GM12878 (cell line): ENCODE data around the gene MDC1. TPM values are rescaled to one million over a fixed set of nuclear protein-coding genes. Genes with fewer than 3 reads are reported as not detected.

ENCODE experiments used
- ATAC-seq: fragments of 200-7000 bp; cut with Tn5 transposase; 3 replicates; pipeline ENCODE4 v1.9.1; 2020; ENCODE audit warnings: mild to moderate bottlenecking, moderate library complexity
- BruUV-seq: library from RNA; stranded (reverse); fragments of 400-500 nt; replicated peaks from 2 replicates; lab custom pipeline; 2021; lab: Mats Ljungman, UMichigan
- CTCF ChIA-PET: fragments of 300-600 bp; sonication (Branson Sonifier 250); formaldehyde crosslinking; extraction: SDS; loops from one replicate; lab custom pipeline; 2021; ENCODE audit warnings: inconsistent platforms; lab: Yijun Ruan, JAX
- POLR2A ChIA-PET: fragments of 350-600 bp; formaldehyde crosslinking; extraction: SDS; loops from one replicate; lab custom pipeline; 2021; ENCODE audit warnings: inconsistent platforms; lab: Charles Lee
- RAD21 ChIA-PET: fragments of 300-600 bp; sonication (Branson Sonifier 250); formaldehyde crosslinking; loops from one replicate; lab custom pipeline; 2023; ENCODE audit warnings: antibody characterized with exemption; ENCODE audit not compliant: unreplicated experiment; lab: Charles Lee
- SMC1A ChIA-PET: fragments of 300-600 bp; sonication (Branson Sonifier 250); formaldehyde crosslinking; loops from one replicate; lab custom pipeline; 2023; ENCODE audit not compliant: unreplicated experiment, uncharacterized antibody; lab: Charles Lee
- DNase-seq: peaks from one replicate; pipeline ENCODE4 v3.0.0-alpha.2; 2011; ENCODE audit warnings: low read depth, low spot score
- FAIRE-seq: peaks from 3 replicates; lab custom pipeline; 2011; peaks lifted over from hg19 to GRCh38; lab: Jason Lieb, UNC
- H2AFZ ChIP-seq: 2 replicates; pipeline ENCODE4 v1.6.0; 2011; ENCODE audit warnings: low read depth, low read length, control low read depth; ENCODE audit not compliant: control insufficient read depth
- H3K27ac ChIP-seq: 2 replicates; pipeline ENCODE4 v1.5.1; 2011; ENCODE audit warnings: control low read depth; ENCODE audit not compliant: control insufficient read depth, insufficient read depth
- H3K27me3 ChIP-seq, 2 experiments: replicated peaks in 1 of 2; 2 replicates each; pipeline versions ENCODE4 v1.6.0 to v1.6.1; 2011; ENCODE audit warnings: low read length in 1 of 2; ENCODE audit not compliant: control insufficient read depth in 2 of 2, insufficient read depth in 2 of 2
- H3K36me3 ChIP-seq, 2 experiments: 2 replicates each; pipeline ENCODE4 v1.5.1; 2011; ENCODE audit warnings: low read length in 1 of 2; ENCODE audit not compliant: control insufficient read depth in 2 of 2, insufficient read depth in 2 of 2
- H3K4me1 ChIP-seq: 2 replicates; pipeline ENCODE4 v1.6.1; 2011; ENCODE audit warnings: mild to moderate bottlenecking, low read length, moderate library complexity, mixed read lengths; ENCODE audit not compliant: control insufficient read depth, insufficient read depth
- H3K4me2 ChIP-seq: 2 replicates; pipeline ENCODE4 v1.6.0; 2011; ENCODE audit warnings: control low read depth; ENCODE audit not compliant: control insufficient read depth, insufficient read depth
- H3K4me3 ChIP-seq: fragments of 200-600 bp; sonication (generic); 2 replicates; pipeline ENCODE4 v1.5.1; 2016
- H3K79me2 ChIP-seq: 2 replicates; pipeline ENCODE4 v1.6.0; 2011; ENCODE audit warnings: low read length; ENCODE audit not compliant: control insufficient read depth, insufficient read depth
- H3K9ac ChIP-seq: 2 replicates; pipeline ENCODE4 v1.8.0; 2011; ENCODE audit warnings: low read length, control low read depth, mixed read lengths; ENCODE audit not compliant: control insufficient read depth, insufficient read depth
- H3K9me3 ChIP-seq: replicated peaks from 3 replicates; pipeline ENCODE4 v1.5.1; 2011; ENCODE audit warnings: mild to moderate bottlenecking, low read length; ENCODE audit not compliant: control insufficient read depth, insufficient read depth
- H4K20me1 ChIP-seq: 2 replicates; pipeline ENCODE4 v1.6.0; 2011; ENCODE audit not compliant: control insufficient read depth, insufficient read depth
- CBFB ChIP-seq: IDR thresholded peaks from 2 replicates; pipeline ENCODE4 v1.6.1; 2016; ENCODE audit warnings: antibody characterized with exemption, low read depth
- CHD2 ChIP-seq: IDR thresholded peaks from 2 replicates; pipeline ENCODE4 v1.6.1; 2011; ENCODE audit warnings: low read depth, low read length, improper control_type of control experiment, borderline replicate concordance
- ESRRA ChIP-seq: IDR thresholded peaks from 2 replicates; pipeline ENCODE4 v1.6.1; 2012; ENCODE audit warnings: mild to moderate bottlenecking, low read length, improper control_type of control experiment
- MEF2B ChIP-seq: fragments of 450-650 bp; IDR thresholded peaks from 2 replicates; pipeline ENCODE4 v1.6.1; 2018; ENCODE audit warnings: mild to moderate bottlenecking, moderate library complexity; ENCODE audit not compliant: partially characterized antibody, poor library complexity, severe bottlenecking
- MTA3 ChIP-seq: IDR thresholded peaks from 2 replicates; pipeline ENCODE4 v1.6.1; 2012; ENCODE audit warnings: low read length, inconsistent platforms, borderline replicate concordance
- NFXL1 ChIP-seq: fragments of 450-650 bp; IDR thresholded peaks from 2 replicates; pipeline ENCODE4 v1.6.1; 2017; ENCODE audit warnings: antibody characterized with exemption, mild to moderate bottlenecking, borderline replicate concordance
- NFYA ChIP-seq: IDR thresholded peaks from 2 replicates; pipeline ENCODE4 v1.6.1; 2011; ENCODE audit warnings: low read depth, mild to moderate bottlenecking, low read length, improper control_type of control experiment, borderline replicate concordance
- NR2C1 ChIP-seq: fragments of 450-650 bp; IDR thresholded peaks from 2 replicates; pipeline ENCODE4 v1.6.1; 2017; ENCODE audit warnings: antibody characterized with exemption, mild to moderate bottlenecking, moderate library complexity
- NRF1 ChIP-seq: conservative IDR thresholded peaks from 2 replicates; pipeline ENCODE4 v1.6.1; 2011; ENCODE audit warnings: mild to moderate bottlenecking, low read depth, low read length, improper control_type of control experiment
- RB1 ChIP-seq: fragments of 450-650 bp; formaldehyde crosslinking; IDR thresholded peaks from 2 replicates; pipeline ENCODE4 v1.6.1; 2017; ENCODE audit warnings: mild to moderate bottlenecking, borderline replicate concordance
- RUNX3 ChIP-seq: IDR thresholded peaks from 2 replicates; pipeline ENCODE4 v1.6.1; 2012; ENCODE audit warnings: low read length, inconsistent platforms
- SMAD1 ChIP-seq: fragments of 450-650 bp; IDR thresholded peaks from 2 replicates; pipeline ENCODE4 v1.6.1; 2018; ENCODE audit warnings: mild to moderate bottlenecking, low read depth; ENCODE audit not compliant: partially characterized antibody
- SMARCA5 ChIP-seq: fragments of 450-650 bp; IDR thresholded peaks from 2 replicates; pipeline ENCODE4 v1.6.1; 2017; ENCODE audit warnings: mild to moderate bottlenecking
- SPI1 ChIP-seq: IDR thresholded peaks from 2 replicates; pipeline ENCODE4 v1.6.1; 2011; ENCODE audit warnings: low read depth, mild to moderate bottlenecking, low read length, moderate library complexity, borderline replicate concordance; ENCODE audit not compliant: insufficient read depth
- TBL1XR1 ChIP-seq: IDR thresholded peaks from 2 replicates; pipeline ENCODE4 v1.6.1; 2012; ENCODE audit warnings: low read depth, low read length, improper control_type of control experiment
- TCF12 ChIP-seq: IDR thresholded peaks from 2 replicates; pipeline ENCODE4 v1.6.1; 2011; ENCODE audit warnings: low read depth, mild to moderate bottlenecking, low read length
- ZZZ3 ChIP-seq: IDR thresholded peaks from 2 replicates; pipeline ENCODE4 v1.6.1; 2011; ENCODE audit warnings: low read depth; ENCODE audit not compliant: control insufficient read depth, insufficient read length
- WGBS: methylation state at CpG from one replicate; pipeline ENCODE4 v1.1.6; 2016; ENCODE audit warnings: low lambda C conversion rate; ENCODE audit not compliant: insufficient replicate concordance, insufficient coverage; ENCODE audit errors: missing lambda C conversion rate; 5-methylcytosine and 5-hydroxymethylcytosine counted together
- in situ Hi-C: fragments of 300-500 bp; cut with MboI; formaldehyde crosslinking; loops from 9 replicates; pipeline ENCODE4 v1.14.3; 2018; ENCODE audit warnings: mixed read lengths
- intact Hi-C: fragments of 100-400 bp; cut with micrococcal nuclease; formaldehyde crosslinking; loops from one replicate; pipeline ENCODE4 v1.14.2; 2022; ENCODE audit not compliant: unreplicated experiment
- polyA plus RNA-seq, 11 experiments: library from polyadenylated mRNA; depleted of rRNA in 4 of 11; unstranded in 6 of 11; stranded (reverse) in 5 of 11; fragments of >200 nt; fragmentation: Nextera tagmentation in 4 of 11; fragmentation: Illumina TruSeq in 1 of 11; extraction: Ambion mirVana in 4 of 11; extraction: Trizol in 1 of 11; gene quantifications; 1 replicate in 1 of 11; 2 replicates in 10 of 11; pipeline versions ENCODE4 v1.2.1 to v1.2.3, GENCODE V29; 2011 to 2016; ENCODE audit warnings: inconsistent platforms in 2 of 11, missing spikeins in 2 of 11, low read depth in 1 of 11
- total RNA-seq, 4 experiments: library from RNA; depleted of rRNA in 3 of 4; stranded (reverse); fragments of >200 nt in 3 of 4; fragmentation: Illumina TruSeq in 1 of 4; extraction: Trizol in 1 of 4; gene quantifications; 2 replicates each; pipeline versions ENCODE4 v1.2.1 to v1.2.3, GENCODE V29; 2013 to 2021
- TF ChIP-seq, protein P1 (sequence below): IDR thresholded peaks from 2 replicates; pipeline ENCODE4 v1.6.1; 2012; ENCODE audit warnings: mild to moderate bottlenecking, low read depth, low read length

MDC1 gene
- total and polyA plus RNA-seq, 10 of the 15 experiments (the other 5 are each of a cell fraction or from before 2014, with no cell fraction given): 5.1 to 62.5 (median 22.4) TPM

DNA sequence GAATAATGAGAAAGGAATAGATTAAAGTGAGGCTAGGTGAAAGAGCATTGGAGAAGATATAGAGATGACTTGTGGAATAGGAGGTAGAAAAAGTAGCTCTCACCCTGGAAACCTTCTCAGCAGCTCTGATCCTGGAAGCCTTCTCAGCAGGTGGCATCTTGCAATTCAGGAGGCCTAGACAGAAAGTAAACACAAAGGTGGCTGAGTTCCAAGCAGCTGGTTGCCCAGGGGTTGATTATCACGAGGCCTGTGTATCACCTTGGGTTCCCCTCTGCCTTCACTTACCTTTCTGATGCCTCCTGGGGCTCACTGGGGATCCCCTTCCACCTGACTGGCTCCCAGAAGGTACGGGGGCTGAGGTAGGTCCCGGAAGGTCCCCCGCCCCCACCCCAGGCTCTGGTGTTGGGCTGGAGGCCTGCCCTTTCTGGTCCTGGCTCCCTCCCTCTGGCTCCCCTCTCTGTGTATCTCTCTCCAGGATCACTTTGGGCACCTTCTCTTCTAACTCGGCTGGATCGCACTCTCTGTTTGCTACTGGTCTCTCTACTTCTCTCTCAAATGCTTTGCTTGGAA lies 9.7 kb downstream of the MDC1 start:
- no peak overlapping the region for H3K9ac ChIP-seq
- POLR2A ChIA-PET: interaction anchor here (1.8 to 2.3 kb wide), 2 partner anchors 10 to 15 kb away, joined by 4 to 7 read pairs; no protein-coding TSS in a partner anchor
- TF ChIP-seq SPI1 (no peak), TCF12 (no peak), TBL1XR1 (no peak), RB1 (no peak), NRF1 (no peak), SMAD1 (no peak), ESRRA (no peak), SMARCA5 (no peak), NFXL1 (no peak), RUNX3 (no peak), NR2C1 (no peak), ZZZ3 (no peak), CHD2 (no peak), MTA3 (no peak), NFYA (no peak), CBFB (no peak), MEF2B (no peak)
- TF ChIP-seq, protein P1, sequence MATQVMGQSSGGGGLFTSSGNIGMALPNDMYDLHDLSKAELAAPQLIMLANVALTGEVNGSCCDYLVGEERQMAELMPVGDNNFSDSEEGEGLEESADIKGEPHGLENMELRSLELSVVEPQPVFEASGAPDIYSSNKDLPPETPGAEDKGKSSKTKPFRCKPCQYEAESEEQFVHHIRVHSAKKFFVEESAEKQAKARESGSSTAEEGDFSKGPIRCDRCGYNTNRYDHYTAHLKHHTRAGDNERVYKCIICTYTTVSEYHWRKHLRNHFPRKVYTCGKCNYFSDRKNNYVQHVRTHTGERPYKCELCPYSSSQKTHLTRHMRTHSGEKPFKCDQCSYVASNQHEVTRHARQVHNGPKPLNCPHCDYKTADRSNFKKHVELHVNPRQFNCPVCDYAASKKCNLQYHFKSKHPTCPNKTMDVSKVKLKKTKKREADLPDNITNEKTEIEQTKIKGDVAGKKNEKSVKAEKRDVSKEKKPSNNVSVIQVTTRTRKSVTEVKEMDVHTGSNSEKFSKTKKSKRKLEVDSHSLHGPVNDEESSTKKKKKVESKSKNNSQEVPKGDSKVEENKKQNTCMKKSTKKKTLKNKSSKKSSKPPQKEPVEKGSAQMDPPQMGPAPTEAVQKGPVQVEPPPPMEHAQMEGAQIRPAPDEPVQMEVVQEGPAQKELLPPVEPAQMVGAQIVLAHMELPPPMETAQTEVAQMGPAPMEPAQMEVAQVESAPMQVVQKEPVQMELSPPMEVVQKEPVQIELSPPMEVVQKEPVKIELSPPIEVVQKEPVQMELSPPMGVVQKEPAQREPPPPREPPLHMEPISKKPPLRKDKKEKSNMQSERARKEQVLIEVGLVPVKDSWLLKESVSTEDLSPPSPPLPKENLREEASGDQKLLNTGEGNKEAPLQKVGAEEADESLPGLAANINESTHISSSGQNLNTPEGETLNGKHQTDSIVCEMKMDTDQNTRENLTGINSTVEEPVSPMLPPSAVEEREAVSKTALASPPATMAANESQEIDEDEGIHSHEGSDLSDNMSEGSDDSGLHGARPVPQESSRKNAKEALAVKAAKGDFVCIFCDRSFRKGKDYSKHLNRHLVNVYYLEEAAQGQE: no peak

More for the DNA sequence above, 9.7 kb downstream of the MDC1 start:
- Histone ChIP-seq H3K27ac (no peak overlapping the region), H3K4me3 (no peak overlapping the region), H4K20me1 (no peaks in the 10 kb centered on the region), H3K36me3 (peaks cover 4 to 12% of the 10 kb centered on the region in 2 experiments), H2AFZ (no peak overlapping the region), H3K9me3 (no peaks in the 10 kb centered on the region), H3K4me1 (peaks cover 18% of the 10 kb centered on the region), H3K79me2 (no peaks in the 10 kb centered on the region; the same call in none of the 2 replicates), H3K4me2 (no peak overlapping the region), H3K27me3 (no peaks in the 10 kb centered on the region)
- intact Hi-C loops: no loop called here
- FAIRE-seq (no peak), ATAC-seq (no peak), DNase-seq (no peak)
- SMC1A ChIA-PET: no interaction called here
- no TSS peak for BruUV-seq
- in situ Hi-C loops: no loop called here
- CTCF ChIA-PET: interaction anchor here (0.9 to 1.2 kb wide), 3 partner anchors 10 to 27 kb away, joined by 3 to 4 read pairs (median 3); no protein-coding TSS in a partner anchor
- 38% methylated on average over 6 of the region's 6 CpGs for WGBS
- RAD21 ChIA-PET: no interaction called here
